Measurements from ENCODE around the gene VDR.

Gene VDR

DNA sequence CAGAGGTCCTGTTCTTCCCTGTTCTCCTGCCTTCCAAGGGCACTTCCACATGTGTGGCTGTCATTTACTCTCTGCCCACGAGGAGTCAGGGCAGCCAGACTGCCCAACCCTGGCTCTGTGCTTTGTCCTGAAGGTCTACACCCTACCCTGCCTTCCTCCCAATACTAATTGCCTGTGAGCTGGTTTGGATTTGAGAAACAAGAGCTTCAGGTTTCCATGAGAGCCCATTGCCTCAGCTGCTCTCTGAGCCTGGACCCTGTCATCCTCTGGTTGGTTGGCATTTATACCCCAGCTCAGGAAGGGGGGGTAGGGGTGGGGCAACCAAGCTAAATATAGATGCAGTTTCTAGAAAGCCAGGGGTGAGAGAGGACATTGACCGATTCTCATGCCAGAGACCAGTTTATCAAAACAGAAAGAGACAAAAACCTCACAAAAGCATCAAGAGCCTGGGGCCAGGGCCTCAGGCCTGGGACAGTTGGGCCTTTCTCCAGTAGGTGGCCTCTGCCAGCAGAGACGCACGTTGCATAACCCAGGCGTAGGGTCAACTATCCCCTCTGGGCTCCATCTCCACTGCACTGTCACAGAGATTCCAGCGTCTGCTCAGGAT, 34.5 kb downstream of the VDR start:
- Histone ChIP-seq H3K4me2 (ENCODE audit: low read depth, low read length) (peak overlapping the region; percentile 50), H3K4me3 (ENCODE audit: low read length) (no peak overlapping the region), H3K9me2 (replicated peaks; ENCODE audit: insufficient read depth, low read length) (no peaks in the 10 kb centered on the region), H3K27ac (ENCODE audit: low read length) (peak overlapping the region; percentile 67), H3F3A (ENCODE audit: insufficient read depth, low read length) (peaks cover 37% of the 10 kb centered on the region), H3K9ac (ENCODE audit: low read length) (no peak overlapping the region; the same call in 1 of the 2 replicates), H3K9me3 (replicated peaks; ENCODE audit: insufficient read depth, low read length) (no peaks in the 10 kb centered on the region), H3K27me3 (replicated peaks; ENCODE audit: insufficient read depth, low read length) (no peaks in the 10 kb centered on the region), H2AFZ (ENCODE audit: low read length) (no peak overlapping the region), H3K4me1 (ENCODE audit: low read length) (peaks cover 54% of the 10 kb centered on the region), H4K20me1 (ENCODE audit: insufficient read depth, low read length) (no peaks in the 10 kb centered on the region), H3K79me2 (ENCODE audit: low read length) (peaks cover 53% of the 10 kb centered on the region), H3K36me3 (replicated peaks; ENCODE audit: insufficient read depth, low read length) (no peaks in the 10 kb centered on the region)
- TF ChIP-seq EZH2 (optimal IDR thresholded peaks at IDR 0.05; ENCODE audit: low read depth, low read length): no peak
- TF ChIP-seq, protein P1, sequence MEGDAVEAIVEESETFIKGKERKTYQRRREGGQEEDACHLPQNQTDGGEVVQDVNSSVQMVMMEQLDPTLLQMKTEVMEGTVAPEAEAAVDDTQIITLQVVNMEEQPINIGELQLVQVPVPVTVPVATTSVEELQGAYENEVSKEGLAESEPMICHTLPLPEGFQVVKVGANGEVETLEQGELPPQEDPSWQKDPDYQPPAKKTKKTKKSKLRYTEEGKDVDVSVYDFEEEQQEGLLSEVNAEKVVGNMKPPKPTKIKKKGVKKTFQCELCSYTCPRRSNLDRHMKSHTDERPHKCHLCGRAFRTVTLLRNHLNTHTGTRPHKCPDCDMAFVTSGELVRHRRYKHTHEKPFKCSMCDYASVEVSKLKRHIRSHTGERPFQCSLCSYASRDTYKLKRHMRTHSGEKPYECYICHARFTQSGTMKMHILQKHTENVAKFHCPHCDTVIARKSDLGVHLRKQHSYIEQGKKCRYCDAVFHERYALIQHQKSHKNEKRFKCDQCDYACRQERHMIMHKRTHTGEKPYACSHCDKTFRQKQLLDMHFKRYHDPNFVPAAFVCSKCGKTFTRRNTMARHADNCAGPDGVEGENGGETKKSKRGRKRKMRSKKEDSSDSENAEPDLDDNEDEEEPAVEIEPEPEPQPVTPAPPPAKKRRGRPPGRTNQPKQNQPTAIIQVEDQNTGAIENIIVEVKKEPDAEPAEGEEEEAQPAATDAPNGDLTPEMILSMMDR (IDR thresholded peaks at IDR 0.05; ENCODE audit: low read length): peak; percentile 68
- DNase-seq: peak; percentile 83

DNA sequence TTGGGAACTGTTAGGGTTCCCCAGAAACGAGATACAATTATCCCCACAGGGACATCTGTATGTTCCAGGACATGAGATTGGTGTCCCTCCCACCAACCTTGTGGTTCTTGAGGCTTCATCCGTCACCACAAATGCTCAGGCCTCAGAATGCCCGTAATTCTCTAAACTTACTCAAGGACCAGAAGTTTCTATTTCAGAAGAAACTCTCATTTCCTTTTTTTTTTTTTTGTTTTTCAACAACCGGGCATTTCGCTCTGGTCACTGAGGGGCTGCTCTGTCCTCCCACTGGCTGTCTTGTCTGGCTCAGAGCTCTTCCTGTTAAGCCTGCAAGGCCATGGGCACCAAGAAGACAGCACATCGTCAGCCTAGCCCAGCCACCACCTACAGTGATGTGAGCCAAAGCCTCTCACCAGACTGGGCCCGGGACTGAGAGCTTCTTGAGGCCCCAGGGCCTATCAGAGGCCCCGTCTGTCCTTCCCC, 36.2 kb downstream of the VDR start:
- H3K79me2 ChIP-seq (ENCODE audit: low read length): peaks cover 39% of the 10 kb centered on the region
- peak overlapping the region; percentile 86 for H3K27ac ChIP-seq (ENCODE audit: low read length)
- peak overlapping the region; percentile 66 for H3K4me2 ChIP-seq (ENCODE audit: low read depth, low read length)
- no peaks in the 10 kb centered on the region for H3K9me2 ChIP-seq (replicated peaks; ENCODE audit: insufficient read depth, low read length)
- H3K4me1 ChIP-seq (ENCODE audit: low read length): peaks cover 54% of the 10 kb centered on the region
- H3K4me3 ChIP-seq (ENCODE audit: low read length): no peak overlapping the region
- no peak for TF ChIP-seq EZH2phosphoT487 (IDR thresholded peaks at IDR 0.05; ENCODE audit: low read length)
- TF ChIP-seq, protein P1 (IDR thresholded peaks at IDR 0.05; ENCODE audit: low read length): no peak
- no peak for TF ChIP-seq EZH2 (optimal IDR thresholded peaks at IDR 0.05; ENCODE audit: low read depth, low read length)
- peak overlapping the region; percentile 34; the same call in 1 of the 2 replicates for H3K9ac ChIP-seq (ENCODE audit: low read length)
- H3K36me3 ChIP-seq (replicated peaks; ENCODE audit: insufficient read depth, low read length): no peaks in the 10 kb centered on the region
- no peaks in the 10 kb centered on the region for H4K20me1 ChIP-seq (ENCODE audit: insufficient read depth, low read length)
- peak; percentile 82 for DNase-seq
- H2AFZ ChIP-seq (ENCODE audit: low read length): no peak overlapping the region
- peaks cover 37% of the 10 kb centered on the region for H3F3A ChIP-seq (ENCODE audit: insufficient read depth, low read length)
- H3K9me3 ChIP-seq (replicated peaks; ENCODE audit: insufficient read depth, low read length): no peaks in the 10 kb centered on the region
- H3K27me3 ChIP-seq (replicated peaks; ENCODE audit: insufficient read depth, low read length): no peaks in the 10 kb centered on the region

DNA sequence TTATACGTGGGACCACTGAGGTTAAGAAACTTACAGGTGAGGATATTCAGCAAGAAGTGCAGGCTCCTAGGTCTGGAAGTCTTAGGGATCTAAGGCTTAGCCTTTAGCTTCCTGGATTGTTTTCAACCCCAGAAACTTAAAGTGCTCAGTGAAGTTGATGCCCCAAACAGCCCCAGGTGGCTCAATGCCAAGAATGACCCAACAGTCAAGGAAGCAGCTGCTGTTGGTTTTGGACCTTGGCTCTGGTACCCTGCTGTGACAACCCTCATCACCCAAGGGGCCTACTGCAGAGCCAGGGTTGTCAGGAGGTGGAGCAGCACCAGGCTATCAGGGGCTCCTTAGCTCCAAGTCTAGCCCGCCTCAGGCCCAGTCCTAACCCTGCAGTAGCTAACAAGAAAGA, 36.8 kb downstream of the VDR start:
- H3K4me1 ChIP-seq (ENCODE audit: low read length): peaks cover 54% of the 10 kb centered on the region

More for the DNA sequence above, 36.8 kb downstream of the VDR start:
- Histone ChIP-seq H3K9ac (ENCODE audit: low read length) (no peak overlapping the region), H4K20me1 (ENCODE audit: insufficient read depth, low read length) (no peaks in the 10 kb centered on the region), H2AFZ (ENCODE audit: low read length) (no peak overlapping the region), H3F3A (ENCODE audit: insufficient read depth, low read length) (peaks cover 37% of the 10 kb centered on the region), H3K27me3 (replicated peaks; ENCODE audit: insufficient read depth, low read length) (no peaks in the 10 kb centered on the region), H3K4me2 (ENCODE audit: low read depth, low read length) (peak overlapping the region; percentile 66; the same call in 1 of the 2 replicates), H3K4me3 (ENCODE audit: low read length) (no peak overlapping the region), H3K9me2 (replicated peaks; ENCODE audit: insufficient read depth, low read length) (no peaks in the 10 kb centered on the region), H3K9me3 (replicated peaks; ENCODE audit: insufficient read depth, low read length) (no peaks in the 10 kb centered on the region), H3K79me2 (ENCODE audit: low read length) (peaks cover 38% of the 10 kb centered on the region), H3K27ac (ENCODE audit: low read length) (peak overlapping the region; percentile 86; the same call in 1 of the 2 replicates), H3K36me3 (replicated peaks; ENCODE audit: insufficient read depth, low read length) (no peaks in the 10 kb centered on the region)
- DNase-seq: no peak
- TF ChIP-seq EZH2 (optimal IDR thresholded peaks at IDR 0.05; ENCODE audit: low read depth, low read length): no peak
- no peak for TF ChIP-seq EZH2phosphoT487 (IDR thresholded peaks at IDR 0.05; ENCODE audit: low read length)
- TF ChIP-seq, protein P1 (IDR thresholded peaks at IDR 0.05; ENCODE audit: low read length): no peak
